T-helper 1 cell treated with Interleukin-12 subunit alpha and Interleukin-12 subunit beta and Interleukin-4 antibody, amounts not matched to agents 30 μg/mL and 1 μg/mL, for 36 hours (primary cell): ENCODE data around the gene COL18A1.
"Not testable (repeated sequence)": the region's sequence is repeated elsewhere in the genome, so short reads cannot be mapped to it uniquely, and the experiment has no call there.

Experiments
- H3K27ac Mint-ChIP-seq: one replicate; pipeline ENCODE4 v1.8.0; 2021; ENCODE audit warnings: mild to moderate bottlenecking, mixed read lengths
- H3K27me3 Mint-ChIP-seq: one replicate; pipeline ENCODE4 v1.8.0; 2021; ENCODE audit warnings: low read depth, mixed read lengths
- H3K36me3 Mint-ChIP-seq: one replicate; pipeline ENCODE4 v1.8.0; 2021; ENCODE audit warnings: low read depth, mixed read lengths
- H3K4me1 Mint-ChIP-seq: one replicate; pipeline ENCODE4 v1.8.0; 2021; ENCODE audit warnings: low read depth, mixed read lengths
- H3K4me3 Mint-ChIP-seq: one replicate; pipeline ENCODE4 v1.8.0; 2021; ENCODE audit warnings: mild to moderate bottlenecking, moderate library complexity, mixed read lengths
- H3K9me3 Mint-ChIP-seq: one replicate; pipeline ENCODE4 v1.8.0; 2021; ENCODE audit warnings: mixed read lengths

COL18A1 gene

DNA sequence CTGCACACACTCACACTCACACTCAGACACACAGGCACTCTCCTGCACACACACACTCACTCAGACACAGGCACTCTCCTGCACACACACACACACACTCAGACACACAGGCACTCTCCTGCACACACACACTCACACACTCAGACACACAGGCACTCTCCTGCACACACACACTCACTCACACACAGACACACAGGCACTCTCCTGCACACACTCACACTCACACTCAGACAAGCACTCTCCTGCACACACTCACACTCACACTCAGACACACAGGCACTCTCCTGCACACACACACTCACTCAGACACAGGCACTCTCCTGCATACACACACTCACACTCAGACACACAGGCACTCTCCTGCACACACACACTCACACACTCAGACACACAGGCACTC lies 32.9 kb downstream of the COL18A1 start:
- H3K27ac Mint-ChIP-seq, H3K4me1 Mint-ChIP-seq, H3K9me3 Mint-ChIP-seq, H3K36me3 Mint-ChIP-seq, H3K4me3 Mint-ChIP-seq, H3K27me3 Mint-ChIP-seq: not testable (repeated sequence)

DNA sequence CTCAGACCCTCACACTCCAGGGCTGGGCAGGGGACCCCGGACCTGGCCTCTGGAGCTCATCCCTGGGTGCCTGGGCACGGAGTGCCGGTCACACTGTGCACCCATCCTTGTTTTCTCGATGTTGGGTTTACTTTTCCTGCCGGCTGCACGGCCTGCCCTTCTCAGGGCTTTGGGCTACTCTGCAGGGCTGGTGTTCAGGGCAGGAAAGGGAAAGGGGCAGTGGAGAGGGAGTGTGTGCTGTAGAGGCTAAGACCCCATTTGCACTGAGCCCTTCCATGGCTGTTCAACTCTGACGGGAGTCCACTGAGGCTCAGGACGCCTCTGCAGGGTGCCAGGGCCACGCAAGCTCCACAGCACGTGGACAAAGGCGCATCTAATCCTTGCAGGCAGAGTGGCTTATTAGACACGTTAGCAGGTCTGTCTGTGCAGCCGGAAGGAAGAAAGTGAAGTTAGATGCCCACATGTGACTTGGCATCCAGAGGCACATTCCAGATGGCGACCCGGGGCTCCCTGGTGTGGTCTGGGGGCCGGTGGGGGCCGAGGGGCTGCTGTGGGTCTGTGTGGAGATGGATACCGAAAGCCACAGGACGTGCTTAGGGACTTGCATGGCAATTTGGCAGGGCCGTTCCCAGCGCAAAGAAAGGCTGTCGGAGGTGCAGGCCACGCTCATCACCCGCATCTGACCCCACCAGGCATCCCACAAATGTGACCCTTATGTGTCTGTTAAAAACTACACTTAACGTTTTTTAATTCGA lies 33.6 kb downstream of the COL18A1 start:
- H3K4me1 Mint-ChIP-seq: peaks cover 2% of the 10 kb centered on the region
- no peaks in the 10 kb centered on the region for H3K9me3 Mint-ChIP-seq
- no peaks in the 10 kb centered on the region for H3K36me3 Mint-ChIP-seq
- H3K4me3 Mint-ChIP-seq: no peak overlapping the region
- H3K27ac Mint-ChIP-seq: no peak overlapping the region
- no peaks in the 10 kb centered on the region for H3K27me3 Mint-ChIP-seq

DNA sequence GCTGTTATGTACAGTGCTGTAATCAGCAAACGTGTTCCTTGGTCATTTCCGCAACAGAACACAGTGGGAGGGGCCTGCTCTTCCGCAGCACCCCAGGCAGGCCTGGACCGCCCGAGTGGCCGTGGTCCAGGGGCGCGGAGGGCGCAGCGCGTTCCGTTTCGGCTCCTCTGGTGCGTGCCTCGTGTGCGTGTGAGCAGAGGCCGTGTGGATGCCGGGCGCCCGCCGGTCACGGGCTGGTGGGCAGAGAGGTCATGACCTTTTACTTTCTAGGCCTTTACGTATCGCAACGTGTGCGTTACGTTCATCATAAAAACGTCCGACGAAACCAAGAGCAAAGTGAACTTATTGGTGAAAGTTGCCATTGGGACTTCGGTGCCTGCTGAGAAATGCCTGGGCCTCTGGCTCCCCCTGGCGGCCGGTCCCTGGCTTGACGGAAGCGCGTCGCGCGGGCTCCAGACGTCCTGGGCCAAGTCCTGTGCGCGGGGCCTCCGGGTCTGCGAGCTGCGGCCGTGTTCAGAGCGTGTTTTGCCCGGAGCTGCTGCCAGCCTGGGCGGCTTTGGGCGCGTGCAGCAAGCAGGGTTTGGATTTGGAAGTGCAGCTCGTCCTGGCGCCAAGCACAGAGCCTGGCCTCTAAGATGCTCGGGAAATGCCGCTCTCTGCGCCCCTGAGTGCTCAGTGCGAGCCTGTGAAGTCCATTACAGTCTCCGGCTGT lies 34.4 kb downstream of the COL18A1 start:
- H3K9me3 Mint-ChIP-seq: no peaks in the 10 kb centered on the region
- peaks cover 2% of the 10 kb centered on the region for H3K4me1 Mint-ChIP-seq
- H3K27me3 Mint-ChIP-seq: no peaks in the 10 kb centered on the region
- no peaks in the 10 kb centered on the region for H3K36me3 Mint-ChIP-seq
- H3K4me3 Mint-ChIP-seq: peak overlapping the region; percentile 58
- peak overlapping the region; percentile 52 for H3K27ac Mint-ChIP-seq

DNA sequence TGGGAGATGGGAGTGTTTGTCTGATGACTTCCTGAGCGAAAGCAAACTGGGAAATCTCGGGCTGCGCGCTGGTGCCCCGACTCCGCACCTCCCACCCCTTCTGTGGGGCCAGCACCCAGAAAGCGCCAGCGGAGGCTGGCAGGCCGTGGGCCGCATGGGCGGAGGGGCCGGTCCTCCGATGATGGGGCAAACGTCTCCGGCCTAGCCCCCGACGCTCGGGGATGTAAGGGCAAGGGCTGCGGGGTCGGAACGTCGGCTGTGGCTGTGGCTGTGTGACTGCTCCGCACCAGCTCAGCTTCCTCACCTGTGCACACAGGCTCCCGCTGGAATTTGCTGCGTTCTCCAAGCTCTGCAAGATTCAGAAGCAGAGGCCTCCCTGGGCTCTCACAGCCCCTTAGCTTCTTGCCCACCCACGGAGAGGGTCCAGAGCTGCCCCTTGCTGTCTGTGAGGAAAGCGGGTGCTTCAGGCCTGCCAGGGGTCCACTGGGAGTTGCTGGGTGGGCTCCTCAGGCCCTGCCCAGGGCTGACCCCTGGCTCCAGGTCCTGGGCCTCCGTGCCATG lies 35.0 kb downstream of the COL18A1 start:
- Mint-ChIP-seq H3K27me3 (no peaks in the 10 kb centered on the region), H3K36me3 (no peaks in the 10 kb centered on the region), H3K9me3 (no peaks in the 10 kb centered on the region), H3K27ac (no peak overlapping the region), H3K4me1 (peaks cover 2% of the 10 kb centered on the region), H3K4me3 (no peak overlapping the region)

DNA sequence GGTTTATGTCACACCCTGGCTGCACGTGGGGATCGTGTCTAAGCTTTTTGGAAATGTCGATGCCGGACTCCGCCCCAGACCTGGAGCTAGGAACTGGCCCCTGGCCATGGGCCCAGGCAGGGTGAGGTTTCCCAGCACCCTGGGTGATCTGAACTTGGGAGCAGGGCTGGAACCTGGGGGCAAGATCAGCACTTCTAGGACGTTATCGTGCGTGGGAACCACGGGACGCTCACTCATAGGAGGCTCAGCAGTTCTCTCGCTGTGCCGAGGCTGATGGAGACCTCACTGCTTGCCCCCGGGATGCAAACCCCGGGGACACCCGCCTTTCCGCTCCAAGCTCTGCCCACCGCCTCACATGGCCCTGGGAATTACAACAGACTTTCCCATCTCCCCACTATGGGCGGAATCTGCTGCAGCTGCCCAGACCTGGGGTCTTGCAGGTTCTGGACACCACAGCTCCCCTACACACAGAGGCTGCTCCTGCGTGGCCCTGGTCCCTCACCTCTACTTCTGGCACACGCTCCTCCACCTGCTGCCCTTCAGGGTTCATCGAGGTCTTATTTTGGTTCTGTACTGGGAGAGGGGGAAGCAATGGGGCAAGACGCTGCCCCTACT lies 35.9 kb downstream of the COL18A1 start:
- Mint-ChIP-seq H3K27me3 (peaks cover 4% of the 10 kb centered on the region), H3K4me3 (no peak overlapping the region), H3K27ac (no peak overlapping the region), H3K36me3 (no peaks in the 10 kb centered on the region), H3K9me3 (no peaks in the 10 kb centered on the region), H3K4me1 (peaks cover 5% of the 10 kb centered on the region)

DNA sequence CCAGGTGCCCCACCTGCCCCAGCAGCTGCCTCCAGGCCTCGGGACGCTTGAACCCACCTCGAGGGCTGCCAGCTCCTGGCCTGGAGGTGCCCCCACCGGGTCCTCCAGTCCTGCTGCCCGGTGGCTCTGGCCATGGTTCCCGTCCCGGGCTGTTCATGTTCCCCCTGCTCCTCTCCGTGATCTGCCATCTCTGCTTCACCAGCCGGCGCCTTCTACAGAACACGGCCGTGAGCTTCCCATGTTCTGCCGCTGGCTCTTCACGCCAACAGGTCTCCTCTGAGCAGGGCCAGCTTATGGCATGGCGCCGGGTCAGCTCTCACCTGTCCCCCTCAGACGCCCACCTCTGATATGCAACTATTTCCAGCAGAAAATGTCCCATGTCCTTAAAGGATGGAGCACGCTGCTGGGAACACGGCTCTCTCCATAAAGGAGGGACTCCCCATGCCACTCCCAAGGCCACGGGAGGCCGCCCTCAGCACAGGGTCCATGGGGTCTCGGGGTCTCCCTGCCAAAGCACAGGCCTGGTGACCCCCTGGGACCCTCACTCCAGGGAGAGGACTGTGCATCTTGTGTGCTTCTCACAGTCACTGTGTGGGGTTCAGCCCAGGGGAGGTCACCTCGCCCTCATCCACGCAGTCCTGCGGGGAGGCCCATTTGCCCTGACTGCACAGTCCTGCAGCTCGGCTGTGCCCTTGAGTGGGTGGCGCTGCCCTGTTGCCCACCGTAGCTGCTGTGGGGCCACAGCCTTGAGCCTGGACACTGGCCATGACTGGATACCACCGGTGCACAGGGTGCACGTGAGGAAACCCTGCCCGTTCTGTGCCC lies 36.7 kb downstream of the COL18A1 start:
- no peak overlapping the region for H3K27ac Mint-ChIP-seq
- H3K9me3 Mint-ChIP-seq: peaks cover 4% of the 10 kb centered on the region
- H3K4me3 Mint-ChIP-seq: no peak overlapping the region

DNA sequence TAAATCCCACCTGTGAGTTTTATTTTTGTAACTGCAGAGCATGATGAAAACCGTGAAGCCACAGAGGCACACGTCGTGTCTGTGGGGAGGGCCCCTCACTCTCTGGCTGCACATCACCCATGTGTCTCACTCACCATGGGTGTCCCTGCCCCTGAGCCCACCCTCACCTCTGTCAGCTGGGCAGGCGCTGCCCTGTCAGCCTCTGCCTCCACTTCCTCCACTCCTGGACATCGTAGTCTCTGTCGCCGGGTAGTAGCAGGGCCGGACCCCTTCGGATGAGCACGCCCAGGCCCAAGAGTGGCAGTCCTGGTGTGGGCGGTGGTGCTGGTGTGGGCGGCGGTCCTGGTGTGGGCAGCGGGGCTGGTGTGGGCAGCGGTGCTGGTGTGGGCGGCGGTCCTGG lies 37.3 kb downstream of the COL18A1 start:
- H3K9me3 Mint-ChIP-seq: peaks cover 4% of the 10 kb centered on the region
- peaks cover 5% of the 10 kb centered on the region for H3K4me1 Mint-ChIP-seq
- H3K4me3 Mint-ChIP-seq: no peak overlapping the region
- H3K27me3 Mint-ChIP-seq: peaks cover 9% of the 10 kb centered on the region
- H3K27ac Mint-ChIP-seq: no peak overlapping the region
- H3K36me3 Mint-ChIP-seq: no peaks in the 10 kb centered on the region

More for the DNA sequence above, 36.7 kb downstream of the COL18A1 start:
- Mint-ChIP-seq H3K4me1 (peaks cover 5% of the 10 kb centered on the region), H3K36me3 (no peaks in the 10 kb centered on the region), H3K27me3 (peaks cover 9% of the 10 kb centered on the region)

DNA sequence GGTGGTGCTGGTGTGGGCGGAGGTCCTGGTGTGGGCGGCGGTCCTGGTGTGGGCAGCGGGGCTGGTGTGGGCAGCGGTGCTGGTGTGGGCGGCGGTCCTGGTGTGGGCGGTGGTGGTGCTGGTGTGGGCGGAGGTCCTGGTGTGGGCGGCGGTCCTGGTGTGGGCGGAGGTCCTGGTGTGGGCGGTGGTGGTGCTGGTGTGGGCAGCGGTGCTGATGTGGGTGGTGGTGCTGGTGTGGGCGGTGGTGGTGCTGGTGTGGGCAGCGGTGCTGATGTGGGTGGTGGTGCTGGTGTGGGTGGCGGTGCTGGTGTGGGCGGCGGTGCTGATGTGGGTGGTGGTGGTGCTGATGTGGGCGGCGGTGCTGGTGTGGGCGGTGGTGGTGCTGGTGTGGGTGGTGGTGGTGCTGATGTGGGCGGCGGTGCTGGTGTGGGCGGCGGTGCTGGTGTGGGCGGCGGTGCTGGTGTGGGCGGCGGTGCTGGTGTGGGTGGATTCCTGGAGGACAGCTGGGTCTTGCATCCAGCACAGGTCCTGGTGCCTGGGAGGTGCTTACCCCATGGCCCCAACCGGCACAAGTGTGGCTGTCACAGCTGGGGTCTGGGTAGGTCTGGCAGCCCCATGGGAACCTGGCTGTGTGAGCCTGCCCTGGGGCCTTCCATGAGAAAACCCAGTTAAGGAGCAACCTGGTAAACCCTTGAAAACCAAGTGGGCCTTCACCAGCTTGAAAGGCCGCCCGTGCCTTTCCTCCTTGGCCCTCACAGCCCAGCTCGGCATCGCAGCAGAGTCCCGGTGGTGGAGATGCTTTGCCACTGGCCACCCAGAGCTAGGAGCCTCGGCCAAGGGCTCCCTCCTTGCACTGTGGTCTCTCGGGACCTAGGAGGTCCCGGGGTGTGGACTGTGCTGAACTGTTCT lies 38.0 kb downstream of the COL18A1 start:
- H3K27ac Mint-ChIP-seq, H3K27me3 Mint-ChIP-seq, H3K36me3 Mint-ChIP-seq, H3K4me3 Mint-ChIP-seq, H3K9me3 Mint-ChIP-seq, H3K4me1 Mint-ChIP-seq: not testable (repeated sequence)

DNA sequence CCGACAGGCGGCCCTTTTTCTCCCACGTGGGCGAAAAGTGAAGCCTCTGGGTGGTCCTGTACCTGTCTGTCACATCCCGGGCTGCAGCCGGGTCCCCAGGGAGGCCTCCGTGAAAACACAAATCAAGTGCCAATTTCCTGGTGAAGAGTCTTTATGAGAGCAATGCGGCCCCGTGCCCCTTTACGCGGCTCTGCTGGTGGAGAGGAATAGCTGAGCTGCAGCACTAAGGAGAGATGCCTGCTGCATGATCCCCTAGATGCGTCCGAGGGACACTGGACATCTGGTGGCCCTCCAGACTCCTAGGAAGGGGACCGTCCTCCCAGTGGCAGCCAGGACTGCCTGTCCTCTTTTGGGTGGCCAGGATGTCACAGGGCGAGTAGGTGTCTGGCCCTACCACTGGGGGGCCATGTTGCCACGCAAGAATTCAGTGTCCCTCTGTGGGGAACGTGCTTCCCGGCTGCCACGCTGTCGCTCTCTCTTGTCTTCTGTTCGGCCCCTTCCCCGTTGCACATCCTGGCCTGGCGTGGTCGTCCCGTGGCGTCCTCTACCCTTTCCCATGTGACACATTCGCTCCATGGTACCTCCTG lies 38.7 kb downstream of the COL18A1 start:
- H3K4me1 Mint-ChIP-seq: peaks cover 5% of the 10 kb centered on the region
- H3K9me3 Mint-ChIP-seq: peaks cover 4% of the 10 kb centered on the region
- H3K27ac Mint-ChIP-seq: no peak overlapping the region
- no peak overlapping the region for H3K4me3 Mint-ChIP-seq
- H3K36me3 Mint-ChIP-seq: no peaks in the 10 kb centered on the region
- peaks cover 12% of the 10 kb centered on the region for H3K27me3 Mint-ChIP-seq

DNA sequence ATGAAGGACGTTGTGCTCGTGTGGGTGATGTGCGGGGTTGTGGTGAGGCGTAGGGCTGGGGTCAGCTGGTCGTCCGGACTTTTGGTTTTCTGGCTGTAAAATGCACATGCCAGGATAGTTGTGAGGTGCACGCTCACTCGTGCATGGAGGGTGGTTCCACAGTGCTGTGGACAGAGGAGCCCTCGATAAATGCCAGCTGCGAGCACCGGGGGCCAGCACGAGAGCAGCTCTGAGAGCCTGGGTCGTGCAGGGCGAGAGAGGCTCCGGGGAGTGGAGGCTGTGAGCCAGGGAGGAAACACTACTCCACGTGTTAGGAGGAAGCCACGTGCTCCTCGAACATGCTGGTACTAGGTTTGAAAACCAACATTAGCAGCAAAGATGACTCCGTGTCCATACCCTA lies 39.4 kb downstream of the COL18A1 start:
- H3K4me1 Mint-ChIP-seq: peaks cover 3% of the 10 kb centered on the region
- no peak overlapping the region for H3K4me3 Mint-ChIP-seq
- H3K27ac Mint-ChIP-seq: no peak overlapping the region
- peaks cover 12% of the 10 kb centered on the region for H3K27me3 Mint-ChIP-seq
- H3K36me3 Mint-ChIP-seq: no peaks in the 10 kb centered on the region
- peaks cover 4% of the 10 kb centered on the region for H3K9me3 Mint-ChIP-seq

DNA sequence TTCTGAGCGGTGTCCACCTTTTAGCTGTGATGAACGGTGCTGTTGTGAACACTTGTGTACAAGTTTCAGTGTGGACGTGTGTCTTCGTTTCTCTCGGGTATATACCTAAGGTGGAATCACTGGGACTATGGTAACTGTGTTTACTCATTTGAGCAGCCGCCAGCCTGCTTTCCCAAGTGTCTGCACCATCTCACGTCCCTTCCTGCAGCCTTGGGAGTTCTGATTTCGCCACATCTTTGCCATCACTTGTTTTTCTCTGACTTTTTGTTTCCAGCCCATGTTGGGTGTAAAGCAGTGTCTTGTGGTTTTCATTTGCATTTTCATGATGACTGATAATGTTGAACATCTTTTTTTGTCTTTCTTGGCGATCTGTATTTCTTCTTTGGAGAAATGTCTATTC lies 40.4 kb downstream of the COL18A1 start:
- no peak overlapping the region for H3K27ac Mint-ChIP-seq
- H3K27me3 Mint-ChIP-seq: peaks cover 12% of the 10 kb centered on the region
- peaks cover 4% of the 10 kb centered on the region for H3K9me3 Mint-ChIP-seq

DNA sequence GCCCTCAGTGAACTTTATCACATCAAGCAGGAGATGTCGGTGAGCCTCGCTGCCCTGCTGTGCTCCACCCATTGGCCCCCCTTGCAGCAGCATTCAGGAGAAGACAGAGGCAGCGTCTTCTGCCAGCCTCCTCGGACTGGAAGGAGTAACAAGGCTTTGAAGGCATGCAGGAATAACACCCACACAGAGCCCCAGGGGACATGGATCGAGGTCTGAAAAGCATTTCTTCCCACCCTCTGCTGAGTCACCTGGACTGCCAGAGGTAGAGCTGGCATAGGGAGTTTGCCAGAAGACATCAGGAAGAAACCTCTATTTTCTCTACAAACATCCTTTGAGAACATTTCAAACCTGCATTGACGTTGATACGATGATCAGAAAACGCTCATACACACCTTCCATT lies 42.9 kb downstream of the COL18A1 start:
- Mint-ChIP-seq H3K4me3 (no peak overlapping the region), H3K27ac (no peak overlapping the region), H3K9me3 (peaks cover 8% of the 10 kb centered on the region), H3K27me3 (peaks cover 12% of the 10 kb centered on the region), H3K36me3 (no peaks in the 10 kb centered on the region), H3K4me1 (peaks cover 3% of the 10 kb centered on the region)

More for the DNA sequence above, 40.4 kb downstream of the COL18A1 start:
- Mint-ChIP-seq H3K4me1 (peaks cover 3% of the 10 kb centered on the region), H3K4me3 (no peak overlapping the region), H3K36me3 (no peaks in the 10 kb centered on the region)

DNA sequence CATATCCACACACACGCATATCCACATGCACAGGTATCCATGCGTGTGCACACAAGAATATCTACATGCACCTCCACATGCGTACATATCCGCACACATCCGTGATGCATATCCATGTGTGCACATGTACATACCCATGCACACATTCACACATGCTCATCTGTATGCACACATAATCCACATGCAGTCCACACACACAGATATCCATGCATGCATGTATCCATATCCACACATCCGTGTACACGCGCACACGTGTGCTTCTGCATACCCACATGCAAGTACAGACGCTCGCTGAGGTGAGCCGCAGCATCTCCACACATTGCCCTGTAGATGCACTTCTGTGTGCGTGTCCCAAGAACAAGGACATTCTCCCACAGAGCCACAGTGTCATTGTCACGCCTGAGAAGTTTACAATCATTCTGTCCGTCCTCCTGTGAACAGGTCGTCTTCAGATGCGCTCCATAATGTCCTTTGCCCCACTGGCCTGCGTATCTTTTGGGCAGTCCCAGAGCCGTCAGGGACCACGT lies 43.4 kb downstream of the COL18A1 start:
- peaks cover 12% of the 10 kb centered on the region for H3K27me3 Mint-ChIP-seq

More for the DNA sequence above, 43.4 kb downstream of the COL18A1 start:
- Mint-ChIP-seq H3K4me1 (peaks cover 5% of the 10 kb centered on the region), H3K9me3 (peaks cover 13% of the 10 kb centered on the region), H3K27ac (no peak overlapping the region), H3K4me3 (no peak overlapping the region), H3K36me3 (no peaks in the 10 kb centered on the region)
